HG02759 (cell line): ENCODE results near the gene LSM6.

Experiments used
- ATAC-seq: cut with Tn5 transposase; IDR thresholded peaks from one replicate; pipeline ENCODE4 v1.9.1; 2021; ENCODE audit warnings: mild to moderate bottlenecking, moderate library complexity; ENCODE audit not compliant: unreplicated experiment

LSM6 gene

DNA sequence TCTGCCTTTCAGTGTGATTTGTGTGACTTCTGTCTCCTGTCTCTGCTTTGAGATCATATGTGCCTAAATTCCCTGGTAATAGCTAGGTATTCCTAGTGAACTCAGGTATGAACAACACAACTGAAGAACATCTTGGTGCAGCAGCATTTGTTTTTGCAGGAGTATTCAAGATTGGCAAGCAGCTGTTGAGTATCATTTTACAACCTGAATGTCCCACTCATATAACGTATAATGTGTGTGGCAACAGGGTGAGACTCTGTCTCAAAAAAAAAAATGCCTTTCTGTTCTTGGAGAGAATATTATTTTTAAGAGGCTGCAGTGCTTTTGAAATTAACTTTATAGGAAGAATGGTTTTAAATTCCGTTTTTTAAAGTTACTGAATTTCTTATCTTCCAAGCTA, 7.7 kb downstream of the LSM6 start:
- no peak for ATAC-seq

DNA sequence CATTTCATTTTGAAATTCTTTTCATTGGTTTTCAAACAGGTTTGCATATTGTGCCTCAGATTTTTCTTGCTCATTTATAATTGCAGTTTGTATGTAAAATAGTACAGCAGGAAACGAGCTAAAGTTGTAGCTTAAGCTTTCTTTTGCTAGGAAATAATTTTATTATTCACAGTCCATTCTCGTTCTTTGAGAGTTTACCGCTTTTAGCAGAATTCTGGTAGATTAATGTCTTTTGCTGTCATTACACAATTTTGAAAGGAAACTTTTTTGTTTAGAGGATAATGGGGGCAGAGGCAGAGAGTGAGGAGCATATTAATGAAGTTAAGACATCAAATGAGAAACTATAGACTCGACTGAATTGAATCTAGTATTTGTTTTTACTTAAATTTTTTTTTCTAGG, 10.5 kb downstream of the LSM6 start:
- ATAC-seq: no peak

DNA sequence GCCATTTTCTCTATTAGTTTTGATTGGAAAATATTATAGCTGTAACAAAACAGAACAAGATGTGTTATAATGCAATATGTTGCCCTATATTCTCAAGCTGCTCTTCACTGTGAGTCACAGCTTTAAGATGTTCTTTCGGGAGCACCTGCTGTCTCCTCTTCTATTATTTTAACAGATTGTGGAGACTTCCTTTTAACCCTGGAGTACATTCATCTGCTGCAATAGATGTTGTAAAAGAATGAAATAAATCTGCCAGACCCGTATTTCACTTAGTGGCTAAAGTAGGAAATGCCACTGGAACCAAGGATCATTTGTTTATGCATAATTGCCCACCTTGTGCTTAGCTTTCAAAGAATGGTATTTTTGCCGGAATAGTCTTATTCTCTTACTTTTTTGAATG, 11.1 kb downstream of the LSM6 start:
- ATAC-seq: no peak

DNA sequence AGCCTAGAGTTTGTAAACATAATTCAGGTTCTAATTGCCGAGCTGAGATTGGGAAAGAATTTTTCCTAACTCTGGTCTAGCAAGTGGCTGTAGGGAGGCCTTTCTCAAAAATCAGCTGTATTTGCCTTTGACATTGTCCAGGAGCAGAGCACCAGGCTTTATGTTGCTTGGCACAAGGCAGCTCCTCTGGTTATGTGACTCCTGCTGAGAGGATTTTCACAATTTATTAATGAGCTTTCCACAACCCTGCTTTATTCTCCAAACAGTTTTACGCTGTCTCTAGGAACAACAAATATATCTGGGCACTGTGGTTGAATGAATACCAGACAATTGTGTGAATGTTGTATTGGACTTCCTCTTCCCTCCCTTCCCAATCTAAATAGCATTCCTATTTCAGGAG, 14.9 kb downstream of the LSM6 start:
- no peak for ATAC-seq

DNA sequence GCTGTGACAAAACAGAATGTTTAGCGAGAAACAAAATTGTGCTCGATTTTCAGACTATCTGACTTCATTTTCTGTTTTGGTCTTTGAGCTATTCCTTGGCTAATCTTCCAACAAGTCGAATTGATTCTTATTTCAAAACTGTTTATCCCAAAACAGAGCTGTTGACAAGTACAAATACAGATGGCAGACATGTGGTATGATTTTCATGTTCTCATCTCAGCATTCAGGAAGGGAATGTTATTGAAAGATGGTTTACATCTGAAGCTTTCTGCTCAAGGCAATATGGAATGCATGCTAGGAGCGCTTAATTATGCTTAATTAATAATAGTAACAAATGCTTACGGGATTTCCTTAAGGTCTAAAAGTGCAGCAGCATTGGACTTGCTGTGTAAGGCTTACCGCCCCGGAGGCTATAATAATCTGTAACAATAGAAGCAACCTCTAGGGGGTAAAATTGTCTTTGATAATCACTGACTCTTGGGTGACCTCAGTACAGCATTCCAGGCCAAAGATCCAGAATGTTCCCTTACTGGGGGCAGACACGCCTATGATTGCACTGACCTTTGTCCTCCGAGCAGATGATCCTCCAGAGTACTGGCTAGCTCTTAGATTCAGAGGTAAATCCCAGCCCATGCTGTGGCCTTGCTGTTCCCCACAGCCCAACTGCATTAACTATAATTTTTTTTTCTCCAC, 16.4 kb downstream of the LSM6 start:
- no peak for ATAC-seq

DNA sequence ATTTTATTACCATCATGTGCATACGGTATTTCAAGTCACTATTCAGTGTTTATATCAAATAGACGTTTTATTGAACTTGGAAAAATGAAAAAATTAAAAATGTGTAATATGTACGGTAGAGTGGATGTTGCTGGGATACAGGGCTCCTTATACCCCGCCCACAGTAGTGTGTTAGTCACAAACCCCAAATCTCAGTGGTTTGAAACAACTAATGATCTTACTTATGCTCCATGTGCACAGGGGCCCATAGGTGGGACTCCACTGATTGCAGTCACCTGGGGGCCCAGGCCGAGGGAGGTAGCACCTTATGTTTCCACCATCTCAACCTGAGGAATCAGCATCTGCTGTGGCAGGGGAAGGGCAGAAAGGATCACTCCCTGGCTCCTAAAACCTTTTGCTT, 18.1 kb downstream of the LSM6 start:
- no peak for ATAC-seq

DNA sequence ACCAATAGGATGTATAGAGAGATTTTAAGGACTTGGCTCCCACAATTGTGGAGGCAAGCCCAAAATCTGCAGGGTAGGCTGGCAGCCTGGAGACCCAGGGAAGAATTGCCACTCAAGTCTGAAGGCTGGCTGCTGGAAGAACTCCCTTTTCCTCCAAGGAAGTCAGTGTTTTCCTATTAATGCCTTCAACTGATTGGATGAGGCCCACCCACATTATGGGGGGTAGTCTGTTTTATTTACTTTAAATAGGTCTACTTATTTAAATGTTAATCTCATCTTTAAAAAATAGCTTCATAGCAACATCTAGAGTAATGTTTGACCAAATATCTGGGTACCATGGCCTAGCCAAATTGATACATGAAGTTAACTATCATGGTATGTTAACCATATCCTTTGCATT, 18.7 kb downstream of the LSM6 start:
- no peak for ATAC-seq

DNA sequence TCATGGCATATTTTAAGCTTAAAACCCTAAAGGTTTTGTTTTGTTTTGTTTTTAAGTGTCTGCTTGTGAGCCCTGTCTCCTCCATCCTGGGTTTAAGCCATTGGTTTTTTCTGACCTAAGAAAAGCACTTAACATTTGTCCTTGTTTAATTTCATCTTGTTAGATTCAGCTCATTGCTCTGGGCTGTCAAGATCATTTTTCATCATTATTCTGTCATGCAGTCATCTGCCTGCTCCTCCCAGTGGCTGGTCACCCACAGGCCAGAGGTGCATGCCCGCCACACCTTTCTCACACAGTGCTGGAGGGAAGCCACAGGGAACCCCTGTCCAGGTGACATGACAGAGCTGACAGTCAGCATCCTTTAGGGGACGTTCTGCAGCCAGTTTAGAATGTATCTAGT, 27.1 kb downstream of the LSM6 start:
- ATAC-seq: no peak

DNA sequence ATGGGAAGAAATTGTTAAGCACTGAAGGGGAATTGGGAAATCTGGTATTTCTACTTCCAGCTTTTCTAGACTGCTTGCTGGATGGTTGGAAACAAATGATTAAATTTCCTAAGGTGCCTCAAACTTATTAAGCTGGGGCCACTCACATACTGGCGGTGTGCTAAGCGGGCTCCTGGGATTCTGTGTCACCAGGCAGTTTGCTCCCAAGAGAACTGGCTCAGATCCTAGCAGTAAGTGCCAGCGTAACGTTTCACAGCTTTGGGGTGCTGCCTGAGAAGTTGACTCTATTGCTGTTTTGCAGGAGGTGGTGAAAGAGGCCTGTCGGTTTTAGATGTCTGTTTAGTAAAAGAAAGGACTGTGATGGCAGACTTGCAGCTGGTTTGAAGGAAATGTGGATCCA, 31.9 kb downstream of the LSM6 start:
- ATAC-seq: no peak

DNA sequence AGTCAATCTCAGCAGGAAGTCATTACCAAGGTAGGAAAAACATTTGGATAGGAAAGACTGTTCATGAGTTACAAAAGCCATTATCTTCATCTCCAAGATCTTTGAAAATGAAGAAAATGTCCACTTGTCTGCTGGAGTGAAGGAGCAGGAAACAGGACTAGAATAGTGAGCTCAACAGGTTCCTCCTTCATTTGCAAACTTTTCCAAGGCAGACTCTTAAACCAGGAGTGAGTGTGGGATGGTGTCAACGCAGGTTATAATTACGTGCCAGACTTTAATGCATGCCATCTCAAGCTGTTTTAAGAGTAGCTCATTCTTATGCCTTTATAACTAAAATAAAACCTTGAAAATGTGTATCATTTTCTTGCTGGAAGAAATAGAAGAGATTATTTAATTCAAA, 35.4 kb downstream of the LSM6 start:
- ATAC-seq: no peak

DNA sequence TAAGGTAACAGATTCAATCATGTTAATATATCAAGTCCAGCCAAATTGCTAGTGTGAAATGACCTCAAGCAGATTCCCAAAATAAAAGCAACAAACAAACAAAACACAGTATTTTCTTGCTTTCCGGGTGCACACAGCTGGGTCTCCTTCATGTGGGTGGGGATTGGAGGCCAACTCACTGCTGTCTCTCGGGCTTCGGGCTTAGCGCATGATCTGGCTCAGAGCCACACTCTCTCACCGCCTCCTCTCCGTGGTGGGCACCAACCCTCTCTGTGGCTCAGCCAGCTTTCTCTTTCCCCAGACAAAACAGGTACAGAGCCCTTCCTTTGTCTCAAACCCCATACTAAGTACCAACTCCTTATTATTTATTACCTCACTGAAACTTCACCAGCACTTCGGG, 35.9 kb downstream of the LSM6 start:
- ATAC-seq: no peak

DNA sequence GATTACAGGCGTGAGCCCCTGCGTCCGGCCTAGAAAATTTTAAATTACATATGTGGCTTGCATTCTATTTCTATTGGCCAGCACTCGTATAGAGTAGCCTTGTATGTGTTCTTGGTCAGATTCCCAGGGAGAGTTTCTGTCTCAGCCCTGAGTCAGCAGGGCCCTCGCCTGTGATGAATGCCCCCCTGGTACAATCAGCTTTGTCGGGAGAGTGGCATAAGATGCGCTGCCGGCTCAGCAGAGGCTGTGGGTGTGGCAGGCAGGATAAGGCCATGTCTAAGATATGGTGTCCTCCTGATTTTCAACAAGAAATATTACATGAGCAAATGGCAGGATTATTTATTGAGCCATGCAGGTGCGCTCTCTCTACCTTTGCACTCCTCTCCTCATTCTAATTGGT, 37.3 kb downstream of the LSM6 start:
- no peak for ATAC-seq

DNA sequence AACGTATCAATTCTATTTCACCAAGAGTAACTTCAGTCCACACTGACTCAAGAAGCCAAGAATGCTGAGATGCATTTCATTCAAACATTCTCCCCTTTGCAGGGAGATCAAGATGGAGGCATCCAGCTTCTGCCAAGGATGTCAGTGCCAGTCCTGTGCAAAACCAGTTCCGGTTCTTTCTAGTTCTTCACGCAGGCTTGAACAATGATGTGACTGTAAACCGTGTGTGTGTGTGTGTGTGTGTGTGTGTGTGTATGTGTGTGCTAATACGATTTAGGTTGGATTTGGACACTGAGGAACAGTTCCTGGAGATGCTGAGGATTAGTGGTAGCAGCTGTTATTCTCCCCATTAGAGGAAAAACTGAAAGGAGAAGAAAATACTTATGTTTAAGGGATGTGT, 38.7 kb downstream of the LSM6 start, which contains the start of gene REELD1:
TSS of gene REELD1 (plus strand) at position 301 of the 400 bp plus-strand sequence. CDS start 2,415 bp downstream, outside the sequence.
- ATAC-seq: no peak

DNA sequence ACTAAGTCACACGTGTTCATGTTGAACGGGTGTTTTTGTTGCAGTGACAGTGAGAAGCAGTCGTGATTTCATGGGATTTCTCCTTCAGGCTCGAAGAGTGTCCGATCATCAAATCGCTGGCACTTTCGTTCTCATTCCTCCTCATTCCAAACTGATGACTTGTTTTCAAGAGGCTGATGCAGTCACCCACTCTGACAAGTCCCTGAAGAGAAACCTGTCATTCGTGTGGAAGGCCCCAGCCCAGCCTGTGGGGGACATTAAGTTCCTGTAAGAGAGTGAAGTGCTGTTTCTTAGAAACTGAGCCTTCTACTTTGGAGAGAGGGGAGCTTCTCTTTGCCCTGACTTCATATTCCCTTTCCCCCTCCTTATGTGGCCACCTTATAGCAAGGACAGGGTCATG, 46.8 kb downstream of the LSM6 start:
- ATAC-seq: no peak

DNA sequence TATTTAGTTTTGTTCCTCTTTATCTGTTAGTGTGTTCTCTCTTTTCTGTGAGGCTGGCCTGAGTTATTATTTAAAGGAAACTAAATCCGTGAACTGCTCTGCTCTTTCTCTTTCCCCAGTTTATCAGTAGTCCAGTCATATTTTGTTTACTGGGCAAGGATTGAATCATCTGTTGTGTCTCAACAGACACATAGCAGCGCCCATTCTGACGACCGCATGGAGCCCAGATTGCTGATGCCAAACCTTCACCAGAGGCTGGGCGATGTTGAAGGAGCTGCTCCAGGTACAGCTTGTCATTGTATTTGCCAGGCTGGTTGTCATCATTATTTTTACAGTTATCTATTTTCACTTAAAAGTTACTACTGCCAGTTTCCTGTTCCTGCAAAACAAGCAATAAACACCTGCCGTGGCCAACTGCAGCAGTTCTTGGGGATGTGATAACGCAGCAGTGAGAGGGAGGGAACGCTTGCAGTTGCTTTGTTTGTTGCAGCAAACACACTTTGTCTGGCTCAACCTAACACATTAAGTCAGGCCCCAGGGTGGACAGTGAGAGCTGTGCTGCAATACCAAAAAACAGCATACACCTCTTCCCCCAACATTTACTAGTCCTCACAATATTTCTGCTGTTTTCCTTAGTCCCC, 48.9 kb downstream of the LSM6 start:
- no peak for ATAC-seq

DNA sequence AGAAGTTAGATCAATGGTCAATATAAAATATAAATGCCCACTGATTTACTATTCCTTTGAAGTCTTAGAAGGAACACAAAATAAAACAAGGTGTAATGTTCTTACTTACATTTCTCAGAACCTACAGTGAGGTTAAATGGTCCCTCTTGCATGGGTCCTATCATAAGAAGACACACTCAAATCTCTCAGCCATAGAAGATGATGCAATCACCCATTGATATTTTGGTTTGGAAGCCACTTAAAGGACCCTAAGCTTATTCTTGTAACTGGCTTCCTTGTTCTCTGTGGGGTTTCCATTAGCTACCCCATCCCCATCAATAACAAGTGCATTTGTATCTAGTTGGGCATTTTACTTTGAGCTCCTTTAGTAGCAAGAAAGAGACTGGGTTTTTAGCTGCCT, 53.9 kb downstream of the LSM6 start:
- no peak for ATAC-seq

DNA sequence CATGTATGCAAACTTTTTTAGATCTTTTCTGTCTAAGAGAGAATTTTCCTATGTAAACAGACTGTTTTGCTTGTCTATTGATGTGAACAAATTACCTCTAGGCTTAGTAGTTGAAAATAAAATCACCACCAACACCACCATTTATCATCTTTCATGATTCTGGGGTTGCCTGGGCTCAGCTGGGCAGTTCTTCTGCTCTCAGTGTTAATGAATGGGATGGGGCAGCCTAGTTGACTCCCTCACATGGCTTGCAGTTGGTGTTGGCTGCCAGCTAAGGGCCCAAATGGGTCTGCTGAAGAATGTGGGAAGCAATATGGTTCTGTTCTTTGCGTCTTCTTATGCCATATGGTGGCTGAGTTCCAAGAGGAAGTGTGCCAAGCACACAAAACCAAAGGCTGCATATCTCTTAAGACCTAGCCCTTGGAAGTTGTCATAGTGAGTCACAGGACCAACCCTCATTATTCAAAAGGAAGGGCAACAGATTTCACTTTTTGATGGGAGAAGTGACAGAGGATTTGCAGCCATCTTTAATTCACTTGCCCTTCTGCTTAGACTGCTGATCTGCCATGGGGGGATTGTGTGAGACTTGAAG, 56.7 kb downstream of the LSM6 start:
- ATAC-seq: no peak

DNA sequence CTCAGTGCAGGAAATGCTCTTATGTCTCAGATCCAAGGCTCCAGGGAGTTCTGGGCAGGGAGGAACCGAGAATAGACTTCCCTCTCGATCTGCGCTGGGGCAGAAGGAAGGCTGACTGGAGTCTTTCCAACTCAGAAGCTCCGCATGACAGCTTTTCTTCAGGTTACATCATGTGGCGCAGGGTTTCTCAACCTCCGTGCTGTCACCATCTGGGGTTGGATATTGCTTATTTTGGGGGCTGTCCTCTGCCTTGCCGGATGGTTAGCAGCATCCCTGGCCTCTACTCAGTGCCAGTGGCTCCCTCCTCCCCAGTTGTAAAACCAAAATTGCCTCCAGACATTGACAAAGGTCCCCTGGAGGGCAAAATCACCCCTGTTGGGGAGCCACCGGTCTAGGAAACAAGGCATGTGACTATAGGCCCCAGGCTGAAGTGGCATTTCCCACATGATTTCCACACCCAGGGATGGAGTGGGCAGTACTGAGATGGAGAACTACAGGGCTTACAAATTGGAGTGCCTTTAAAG, 60.2 kb downstream of the LSM6 start:
- no peak for ATAC-seq

DNA sequence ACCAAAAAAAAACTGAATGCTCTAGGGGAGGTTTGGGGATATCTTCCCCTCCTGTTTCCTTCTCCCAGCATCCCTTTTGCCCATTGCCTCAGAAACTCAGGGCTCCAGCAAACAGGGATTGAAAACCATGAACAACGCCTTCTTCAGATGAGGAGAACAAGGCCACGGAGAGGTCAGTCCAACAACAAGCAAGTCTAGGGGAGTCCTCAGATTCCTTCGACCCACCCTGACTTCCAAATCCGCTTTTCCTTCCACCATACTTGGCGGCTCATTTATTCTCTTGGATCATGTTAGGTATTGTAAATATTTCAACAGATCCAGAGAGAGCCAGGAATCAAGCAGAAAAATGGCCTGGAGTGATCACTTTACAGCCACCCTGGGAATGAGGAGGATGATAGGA, 60.7 kb downstream of the LSM6 start:
- ATAC-seq: no peak

DNA sequence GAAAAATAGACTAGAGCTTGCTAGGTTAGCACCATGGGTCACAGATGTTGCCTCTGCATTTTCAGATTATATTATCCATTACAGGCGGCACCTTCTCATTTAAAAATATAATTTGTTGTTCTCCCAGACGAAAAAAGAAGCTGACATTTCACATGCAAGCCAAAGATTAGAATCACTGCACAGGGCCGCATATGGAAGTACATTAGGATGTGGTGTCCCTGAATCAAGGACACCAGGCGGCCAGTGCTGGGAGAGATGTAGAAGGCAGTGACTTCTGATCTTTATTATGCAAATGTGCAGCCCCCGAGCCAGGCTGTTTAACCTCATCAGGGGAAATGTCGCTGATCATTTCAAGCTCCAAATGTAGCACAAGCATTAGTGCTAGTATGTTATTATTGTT, 61.6 kb downstream of the LSM6 start:
- no peak for ATAC-seq

DNA sequence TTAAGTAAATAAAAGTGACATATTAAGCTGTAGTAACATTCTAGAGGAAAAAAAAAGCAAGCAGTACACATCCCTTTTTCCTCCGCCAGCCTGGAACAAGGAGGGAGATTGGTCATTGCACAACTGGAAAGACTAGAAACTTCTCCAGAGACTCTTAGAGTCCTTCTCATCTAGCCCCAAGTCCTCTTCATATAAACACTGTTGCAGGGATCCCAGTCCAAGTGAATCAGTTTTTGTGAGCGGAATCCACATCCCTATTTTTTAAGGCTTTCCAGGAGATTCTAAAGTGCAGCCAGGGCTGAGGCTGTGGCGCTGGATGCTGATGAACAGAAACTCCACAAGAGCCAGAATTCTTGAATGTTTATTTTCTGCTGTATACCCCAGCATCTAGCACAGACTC, 62.6 kb downstream of the LSM6 start:
- ATAC-seq: no peak
